HepG2 (cell line): ENCODE data around the gene TSSK3. TPM values are rescaled to one million over a fixed set of nuclear protein-coding genes. Genes with fewer than 3 reads are reported as not detected.

Experiments
- ATAD3A ChIP-seq: sonication (generic); formaldehyde crosslinking; IDR thresholded peaks from 2 replicates; pipeline ENCODE4 v1.4.0; 2020; ENCODE audit warnings: missing genetic modification reagents
- HNRNPLL ChIP-seq: fragments of 200-400 bp; formaldehyde crosslinking; IDR thresholded peaks from 2 replicates; pipeline ENCODE4 v1.6.1; 2017; ENCODE audit warnings: mild to moderate bottlenecking, low read depth, low read length; ENCODE audit not compliant: poor library complexity, severe bottlenecking
- JUND ChIP-seq: sonication (generic); formaldehyde crosslinking; IDR thresholded peaks from 2 replicates; pipeline ENCODE4 v1.8.0; 2022; ENCODE audit warnings: mild to moderate bottlenecking, missing genetic modification reagents
- MBD4 ChIP-seq: IDR thresholded peaks from 2 replicates; pipeline ENCODE4 v1.6.1; 2012; ENCODE audit warnings: low read length, inconsistent platforms, borderline replicate concordance
- MED13 ChIP-seq: sonication (generic); formaldehyde crosslinking; IDR thresholded peaks from 2 replicates; pipeline ENCODE4 v1.5.0; 2020; ENCODE audit warnings: missing genetic modification reagents
- RARA ChIP-seq: IDR thresholded peaks from 2 replicates; pipeline ENCODE4 v1.6.1; 2016; ENCODE audit warnings: missing genetic modification reagents, missing compliant biosample characterization
- RARG ChIP-seq: sonication (generic); formaldehyde crosslinking; IDR thresholded peaks from 2 replicates; pipeline ENCODE4 v1.4.0; 2020; ENCODE audit warnings: low read depth, mild to moderate bottlenecking, missing genetic modification reagents
- RBM22 ChIP-seq: fragments of 200-400 bp; formaldehyde crosslinking; optimal IDR thresholded peaks from 2 replicates; pipeline ENCODE3; 2017; ENCODE audit warnings: mild to moderate bottlenecking, low read length, moderate library complexity
- SOX5 ChIP-seq: IDR thresholded peaks from 2 replicates; pipeline ENCODE4 v1.6.1; 2016; ENCODE audit warnings: borderline replicate concordance
- SUZ12 ChIP-seq: fragments of 150-350 bp; IDR thresholded peaks from 2 replicates; pipeline ENCODE4 v1.6.1; 2014; ENCODE audit warnings: low read depth, low read length
- TGIF2 ChIP-seq: IDR thresholded peaks from 2 replicates; pipeline ENCODE4 v1.6.1; 2016; ENCODE audit warnings: control low read depth, missing compliant biosample characterization
- U2AF2 ChIP-seq: fragments of 200-400 bp; formaldehyde crosslinking; IDR thresholded peaks from 2 replicates; pipeline ENCODE4 v1.6.1; 2017; ENCODE audit warnings: low read depth, mild to moderate bottlenecking, low read length
- ZNF451 ChIP-seq: sonication (generic); formaldehyde crosslinking; IDR thresholded peaks from 2 replicates; pipeline ENCODE4 v1.5.0; 2020; ENCODE audit warnings: mild to moderate bottlenecking, missing genetic modification reagents
- ZNF616 ChIP-seq: sonication (generic); formaldehyde crosslinking; IDR thresholded peaks from 2 replicates; pipeline ENCODE4 v1.5.0; 2020; ENCODE audit warnings: low read depth, mild to moderate bottlenecking, missing genetic modification reagents
- ZSCAN25 ChIP-seq: sonication (generic); formaldehyde crosslinking; IDR thresholded peaks from 2 replicates; pipeline ENCODE4 v1.8.0; 2022; ENCODE audit warnings: mild to moderate bottlenecking, missing genetic modification reagents
- ZSCAN29 ChIP-seq: sonication (generic); formaldehyde crosslinking; conservative IDR thresholded peaks from 2 replicates; pipeline ENCODE4 v1.4.0; 2020; ENCODE audit warnings: mild to moderate bottlenecking, missing genetic modification reagents
- polyA plus RNA-seq, 8 experiments: library from polyadenylated mRNA; depleted of rRNA in 3 of 8; stranded (reverse) in 7 of 8; unstranded in 1 of 8; fragments of >200 nt; fragmentation: Illumina TruSeq in 4 of 8; extraction: Trizol in 4 of 8; gene quantifications; 2 replicates each; pipeline versions ENCODE4 v1.2.1 to v1.2.3, GENCODE V29; 2011 to 2016; ENCODE audit warnings: low read depth in 4 of 8, missing spikeins in 1 of 8, mixed read lengths in 1 of 8; ENCODE audit not compliant: insufficient read depth in 1 of 8
- total RNA-seq, 5 experiments: library from RNA; depleted of rRNA; stranded (reverse); fragments of >200 nt; fragmentation: Illumina TruSeq; extraction: Trizol; gene quantifications; 2 replicates each; pipeline ENCODE4 v1.2.3, GENCODE V29; 2016; ENCODE audit warnings: low read depth in 1 of 5
- TF ChIP-seq, protein P1 (sequence below): sonication (generic); formaldehyde crosslinking; IDR thresholded peaks from 2 replicates; pipeline ENCODE4 v1.4.0; 2020; ENCODE audit warnings: missing genetic modification reagents, borderline replicate concordance
- TF ChIP-seq, protein P2 (sequence below): sonication (generic); formaldehyde crosslinking; IDR thresholded peaks from 2 replicates; pipeline ENCODE4 v1.5.1; 2020; ENCODE audit warnings: missing genetic modification reagents, mild to moderate bottlenecking, borderline replicate concordance
- TF ChIP-seq, protein P3 (sequence below): sonication (generic); formaldehyde crosslinking; IDR thresholded peaks from 2 replicates; pipeline ENCODE4 v1.4.0; 2020; ENCODE audit warnings: missing genetic modification reagents, borderline replicate concordance

TSSK3 gene
- total and polyA plus RNA-seq, 2 of the 13 experiments (the other 11 are each of a cell fraction or from before 2014, with no cell fraction given) = 1.0 to 1.1 TPM

DNA sequence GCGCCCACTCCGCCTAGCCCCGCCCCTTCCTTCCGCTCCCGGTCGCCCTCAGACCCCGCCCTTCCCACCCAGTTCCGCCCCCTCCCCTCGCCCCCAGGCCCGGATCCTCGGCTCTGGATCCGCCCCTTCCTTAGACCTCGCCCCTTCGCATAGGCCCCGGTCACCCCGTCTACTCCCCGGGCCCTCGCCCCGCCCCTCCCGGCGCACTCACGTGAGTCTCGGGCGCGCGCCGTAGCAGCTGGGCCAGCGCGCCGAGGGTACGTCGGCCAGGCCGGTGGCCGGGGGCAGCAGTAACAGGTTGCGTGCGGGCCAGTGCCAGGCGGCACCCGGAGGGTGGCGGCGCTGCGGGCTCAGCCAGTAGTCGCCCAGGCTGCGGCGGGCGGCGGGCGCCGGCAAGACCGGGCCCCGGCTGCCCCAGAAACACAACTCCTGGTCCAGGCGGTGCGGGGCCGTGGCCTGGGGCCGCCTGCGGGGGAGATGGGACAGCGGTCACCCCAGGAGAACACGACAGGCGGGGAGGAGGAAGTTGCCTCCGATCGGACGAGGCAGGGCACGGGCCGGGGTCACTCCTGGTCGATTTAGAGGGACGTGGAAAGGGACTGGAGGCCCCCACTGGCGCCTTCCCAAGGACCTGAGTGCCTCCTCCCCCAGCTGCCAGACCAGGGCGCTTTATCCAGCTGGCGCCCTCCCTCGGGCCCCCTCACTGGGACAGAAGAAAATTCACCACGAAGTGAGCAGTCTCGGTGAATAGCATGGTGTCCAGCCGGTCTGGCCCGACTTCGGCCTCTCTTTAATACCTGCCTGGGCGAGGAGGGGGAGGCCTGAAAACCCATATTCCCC, 10.7 kb upstream of the TSSK3 start (continued):
- TF ChIP-seq, protein P1, sequence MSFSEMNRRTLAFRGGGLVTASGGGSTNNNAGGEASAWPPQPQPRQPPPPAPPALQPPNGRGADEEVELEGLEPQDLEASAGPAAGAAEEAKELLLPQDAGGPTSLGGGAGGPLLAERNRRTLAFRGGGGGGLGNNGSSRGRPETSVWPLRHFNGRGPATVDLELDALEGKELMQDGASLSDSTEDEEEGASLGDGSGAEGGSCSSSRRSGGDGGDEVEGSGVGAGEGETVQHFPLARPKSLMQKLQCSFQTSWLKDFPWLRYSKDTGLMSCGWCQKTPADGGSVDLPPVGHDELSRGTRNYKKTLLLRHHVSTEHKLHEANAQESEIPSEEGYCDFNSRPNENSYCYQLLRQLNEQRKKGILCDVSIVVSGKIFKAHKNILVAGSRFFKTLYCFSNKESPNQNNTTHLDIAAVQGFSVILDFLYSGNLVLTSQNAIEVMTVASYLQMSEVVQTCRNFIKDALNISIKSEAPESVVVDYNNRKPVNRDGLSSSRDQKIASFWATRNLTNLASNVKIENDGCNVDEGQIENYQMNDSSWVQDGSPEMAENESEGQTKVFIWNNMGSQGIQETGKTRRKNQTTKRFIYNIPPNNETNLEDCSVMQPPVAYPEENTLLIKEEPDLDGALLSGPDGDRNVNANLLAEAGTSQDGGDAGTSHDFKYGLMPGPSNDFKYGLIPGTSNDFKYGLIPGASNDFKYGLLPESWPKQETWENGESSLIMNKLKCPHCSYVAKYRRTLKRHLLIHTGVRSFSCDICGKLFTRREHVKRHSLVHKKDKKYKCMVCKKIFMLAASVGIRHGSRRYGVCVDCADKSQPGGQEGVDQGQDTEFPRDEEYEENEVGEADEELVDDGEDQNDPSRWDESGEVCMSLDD (CRISPR knock-in tag) = no peak
- TF ChIP-seq JUND (0 out of 2 replicates have a peak, but pooled peaks have one; percentile 11), TGIF2 (CRISPR knock-in tag) (no peak; the same call in 1 of the 2 replicates), RBM22 (no peak), ATAD3A (CRISPR knock-in tag) (no peak), HNRNPLL (peak; percentile 32), ZSCAN25 (CRISPR knock-in tag) (no peak), ZSCAN29 (CRISPR knock-in tag) (no peak), ZNF616 (CRISPR knock-in tag) (peak; percentile 53; the same call in 1 of the 2 replicates), MED13 (CRISPR knock-in tag) (peak; percentile 32; the same call in 1 of the 2 replicates), RARG (CRISPR knock-in tag) (no peak; the same call in 1 of the 2 replicates), ZNF451 (CRISPR knock-in tag) (no peak), MBD4 (no peak), U2AF2 (no peak), SOX5 (peak; percentile 35; the same call in 1 of the 2 replicates), RARA (CRISPR knock-in tag) (peak; percentile 44; the same call in 1 of the 2 replicates), SUZ12 (no peak)
- TF ChIP-seq, protein P2, sequence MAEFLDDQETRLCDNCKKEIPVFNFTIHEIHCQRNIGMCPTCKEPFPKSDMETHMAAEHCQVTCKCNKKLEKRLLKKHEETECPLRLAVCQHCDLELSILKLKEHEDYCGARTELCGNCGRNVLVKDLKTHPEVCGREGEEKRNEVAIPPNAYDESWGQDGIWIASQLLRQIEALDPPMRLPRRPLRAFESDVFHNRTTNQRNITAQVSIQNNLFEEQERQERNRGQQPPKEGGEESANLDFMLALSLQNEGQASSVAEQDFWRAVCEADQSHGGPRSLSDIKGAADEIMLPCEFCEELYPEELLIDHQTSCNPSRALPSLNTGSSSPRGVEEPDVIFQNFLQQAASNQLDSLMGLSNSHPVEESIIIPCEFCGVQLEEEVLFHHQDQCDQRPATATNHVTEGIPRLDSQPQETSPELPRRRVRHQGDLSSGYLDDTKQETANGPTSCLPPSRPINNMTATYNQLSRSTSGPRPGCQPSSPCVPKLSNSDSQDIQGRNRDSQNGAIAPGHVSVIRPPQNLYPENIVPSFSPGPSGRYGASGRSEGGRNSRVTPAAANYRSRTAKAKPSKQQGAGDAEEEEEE (CRISPR knock-in tag) = no peak
- TF ChIP-seq, protein P3, sequence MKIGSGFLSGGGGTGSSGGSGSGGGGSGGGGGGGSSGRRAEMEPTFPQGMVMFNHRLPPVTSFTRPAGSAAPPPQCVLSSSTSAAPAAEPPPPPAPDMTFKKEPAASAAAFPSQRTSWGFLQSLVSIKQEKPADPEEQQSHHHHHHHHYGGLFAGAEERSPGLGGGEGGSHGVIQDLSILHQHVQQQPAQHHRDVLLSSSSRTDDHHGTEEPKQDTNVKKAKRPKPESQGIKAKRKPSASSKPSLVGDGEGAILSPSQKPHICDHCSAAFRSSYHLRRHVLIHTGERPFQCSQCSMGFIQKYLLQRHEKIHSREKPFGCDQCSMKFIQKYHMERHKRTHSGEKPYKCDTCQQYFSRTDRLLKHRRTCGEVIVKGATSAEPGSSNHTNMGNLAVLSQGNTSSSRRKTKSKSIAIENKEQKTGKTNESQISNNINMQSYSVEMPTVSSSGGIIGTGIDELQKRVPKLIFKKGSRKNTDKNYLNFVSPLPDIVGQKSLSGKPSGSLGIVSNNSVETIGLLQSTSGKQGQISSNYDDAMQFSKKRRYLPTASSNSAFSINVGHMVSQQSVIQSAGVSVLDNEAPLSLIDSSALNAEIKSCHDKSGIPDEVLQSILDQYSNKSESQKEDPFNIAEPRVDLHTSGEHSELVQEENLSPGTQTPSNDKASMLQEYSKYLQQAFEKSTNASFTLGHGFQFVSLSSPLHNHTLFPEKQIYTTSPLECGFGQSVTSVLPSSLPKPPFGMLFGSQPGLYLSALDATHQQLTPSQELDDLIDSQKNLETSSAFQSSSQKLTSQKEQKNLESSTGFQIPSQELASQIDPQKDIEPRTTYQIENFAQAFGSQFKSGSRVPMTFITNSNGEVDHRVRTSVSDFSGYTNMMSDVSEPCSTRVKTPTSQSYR (CRISPR knock-in tag) = no peak
